ENCODE data around the gene GALNT17.
"Not testable (repeated sequence)": the region's sequence is repeated elsewhere in the genome, so short reads cannot be mapped to it uniquely, and the experiment has no call there.

GALNT17 gene

GRCh38 chr7:71237945-71238344, 106.0 kb downstream of the GALNT17 start:
- DNase-seq, result no peak

- no peak for DNase-seq
Observed at GRCh38 chr7:71238581-71239295, 106.8 kb downstream of the GALNT17 start.

- no peak for DNase-seq
Observed at GRCh38 chr7:71239586-71240268, 107.8 kb downstream of the GALNT17 start.

- no peak for DNase-seq
Observed at GRCh38 chr7:71243736-71244410, 111.9 kb downstream of the GALNT17 start.

GRCh38 chr7:71245038-71245437, 113.1 kb downstream of the GALNT17 start:
- no peak for DNase-seq

- DNase-seq, result no peak
Observed at GRCh38 chr7:71251706-71252105, 119.8 kb downstream of the GALNT17 start.

GRCh38 chr7:71254751-71255150, 122.8 kb downstream of the GALNT17 start:
- no peak for DNase-seq

GRCh38 chr7:71255537-71256178, 123.7 kb downstream of the GALNT17 start:
- no peak for DNase-seq

- no peak for DNase-seq
Observed at GRCh38 chr7:71261066-71261465, 129.1 kb downstream of the GALNT17 start.

GRCh38 chr7:71262834-71263233, 130.9 kb downstream of the GALNT17 start:
- not testable (repeated sequence) for DNase-seq

- no peak for DNase-seq
Observed at GRCh38 chr7:71264005-71264404, 132.1 kb downstream of the GALNT17 start.

- no peak for DNase-seq
Observed at GRCh38 chr7:71266912-71267311, 135.0 kb downstream of the GALNT17 start.

GRCh38 chr7:71267734-71268469, 136.0 kb downstream of the GALNT17 start:
- DNase-seq, result no peak

- DNase-seq, result no peak
Observed at GRCh38 chr7:71270558-71270957, 138.6 kb downstream of the GALNT17 start.

GRCh38 chr7:71271203-71271602, 139.3 kb downstream of the GALNT17 start:
- no peak for DNase-seq

GRCh38 chr7:71272509-71273490, 140.9 kb downstream of the GALNT17 start:
- no peak for DNase-seq

GRCh38 chr7:71278257-71278656, 146.3 kb downstream of the GALNT17 start:
- no peak for DNase-seq

GRCh38 chr7:71281261-71281660, 149.3 kb downstream of the GALNT17 start:
- no peak for DNase-seq

- no peak for DNase-seq
Observed at GRCh38 chr7:71283802-71284201, 151.9 kb downstream of the GALNT17 start.

- DNase-seq, result no peak
Observed at GRCh38 chr7:71285571-71286145, 153.7 kb downstream of the GALNT17 start.

- DNase-seq, result no peak
Observed at GRCh38 chr7:71286336-71286735, 154.4 kb downstream of the GALNT17 start.
